GM18498 (cell line): Measurements from ENCODE around the gene RAB11FIP4.

Source experiments
- ATAC-seq: cut with Tn5 transposase; IDR thresholded peaks from one replicate; pipeline ENCODE4 v1.9.1; 2021; ENCODE audit warnings: mild to moderate bottlenecking, moderate library complexity; ENCODE audit not compliant: unreplicated experiment

The RAB11FIP4 gene

DNA sequence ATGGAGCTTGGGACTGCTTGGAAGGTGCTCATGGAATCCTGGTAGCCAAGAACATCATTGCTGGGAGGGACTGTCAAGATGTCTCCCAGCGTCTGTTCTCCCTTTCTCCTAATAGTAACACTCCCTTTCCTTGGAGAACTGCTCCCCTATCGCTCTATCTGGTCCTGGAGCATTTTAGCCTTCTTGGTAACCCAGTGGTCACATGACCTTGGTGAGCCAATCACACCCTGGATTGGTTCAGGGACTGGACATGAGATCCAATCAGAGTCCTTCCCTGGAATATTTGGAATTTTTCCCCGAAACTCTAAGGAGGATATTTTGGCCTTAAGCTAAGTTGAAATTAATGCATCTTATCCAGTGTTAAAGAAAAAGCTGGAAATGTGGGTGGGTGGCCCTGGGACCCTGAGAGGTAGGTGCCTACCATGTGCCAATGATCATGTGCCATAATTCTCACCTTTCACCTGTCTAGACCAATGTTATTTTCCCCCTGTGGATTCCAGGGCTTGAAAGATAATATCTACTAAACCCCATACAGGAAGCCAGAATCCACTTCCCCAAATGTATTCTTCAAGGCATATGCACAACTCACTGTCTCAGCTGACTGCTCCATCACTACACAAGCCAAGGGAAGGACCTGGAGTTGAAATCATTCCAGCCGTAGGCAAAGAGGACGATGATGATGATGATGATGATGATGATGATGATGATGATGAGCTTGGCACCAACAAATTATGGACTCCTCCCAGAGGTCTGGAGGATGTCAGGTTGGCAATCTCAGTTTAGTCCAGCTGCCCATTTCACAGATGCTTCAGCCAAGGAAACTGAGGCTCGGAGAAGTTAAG, 193.2 kb downstream of the RAB11FIP4 start:
- ATAC-seq: no peak

DNA sequence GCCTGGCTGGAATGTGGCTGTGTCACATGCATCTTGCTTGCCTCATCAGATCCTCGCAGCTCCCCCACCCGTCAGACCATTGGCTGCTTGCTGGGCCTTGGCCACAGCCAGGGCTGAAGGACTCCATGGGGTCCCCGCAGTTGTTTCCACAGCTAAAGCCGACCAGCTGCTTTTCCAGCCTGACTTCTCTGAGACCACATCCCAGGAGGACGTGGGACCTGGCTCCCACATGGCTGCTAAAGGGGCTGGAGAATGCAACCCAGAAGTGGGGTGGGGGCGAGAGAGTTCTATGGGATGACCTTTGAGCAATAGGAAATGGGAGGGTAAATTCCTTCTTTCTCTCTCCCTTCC, 193.8 kb downstream of the RAB11FIP4 start:
- no peak for ATAC-seq

- ATAC-seq: no peak
Observed at GRCh38 chr17:31586946-31587345, 195.5 kb downstream of the RAB11FIP4 start.

GRCh38 chr17:31587462-31587861, 196.0 kb downstream of the RAB11FIP4 start:
- ATAC-seq: no peak
